WTC11 (cell line): ENCODE measurements around the gene RBP7.

Experiments
- CTCF ChIP-seq: fragments of 200-600 bp; IDR thresholded peaks from 2 replicates; pipeline ENCODE4 v1.8.0; 2022; ENCODE audit warnings: antibody characterized with exemption
- FOXJ3 ChIP-seq: sonication (generic); formaldehyde crosslinking; IDR thresholded peaks from 2 replicates; pipeline ENCODE4 v1.9.0; 2021; ENCODE audit warnings: missing genetic modification reagents, mild to moderate bottlenecking, borderline replicate concordance
- MAX ChIP-seq: sonication (generic); formaldehyde crosslinking; IDR thresholded peaks from 2 replicates; pipeline ENCODE4 v1.8.0; 2022; ENCODE audit warnings: mild to moderate bottlenecking, missing genetic modification reagents
- NR3C1 ChIP-seq: sonication (generic); formaldehyde crosslinking; conservative IDR thresholded peaks from 2 replicates; pipeline ENCODE4 v1.8.1; 2023; ENCODE audit warnings: low read depth, mild to moderate bottlenecking, missing genetic modification reagents
- PRDM15 ChIP-seq: sonication (generic); formaldehyde crosslinking; IDR thresholded peaks from 2 replicates; pipeline ENCODE4 v1.8.0; 2022; ENCODE audit warnings: missing genetic modification reagents
- SOX15 ChIP-seq: fragments of 250-450 bp; sonication (Bioruptor Pico); IDR thresholded peaks from 2 replicates; pipeline ENCODE4 v1.9.0; 2021; ENCODE audit warnings: mild to moderate bottlenecking
- ZNF671 ChIP-seq: fragments of 250-450 bp; sonication (Bioruptor Pico); IDR thresholded peaks from 2 replicates; pipeline ENCODE4 v1.8.0; 2021; ENCODE audit warnings: mild to moderate bottlenecking

- TF ChIP-seq MAX (CRISPR knock-in tag) (no peak), SOX15 (CRISPR knock-in tag) (no peak), PRDM15 (CRISPR knock-in tag) (no peak), FOXJ3 (CRISPR knock-in tag) (no peak), ZNF671 (no peak), CTCF (no peak), NR3C1 (CRISPR knock-in tag) (no peak)
These were observed 64.2 kb downstream of the RBP7 start for GRCh38 chr1:10061276-10061675.
